SK-N-SH (cell line): ENCODE measurements around the gene MSANTD7. TPM values are rescaled to one million over a fixed set of nuclear protein-coding genes. Genes with fewer than 3 reads are reported as not detected.

ENCODE experiments used
- CTCF ChIA-PET: fragments of 300-600, 350-600 bp; formaldehyde crosslinking; extraction: SDS; loops from one replicate; lab custom pipeline; 2021; lab: Yijun Ruan, JAX
- POLR2A ChIA-PET: fragments of 350-600 bp; sonication (Branson Sonifier 250); formaldehyde crosslinking; extraction: SDS; loops from one replicate; lab custom pipeline; 2020; ENCODE audit warnings: antibody characterized with exemption, inconsistent platforms; lab: Yijun Ruan, JAX
- DNase-seq: peaks from one replicate; pipeline ENCODE4 v3.0.0; 2012
- H2AFZ ChIP-seq: fragments of 200-600 bp; sonication (generic); 2 replicates; pipeline ENCODE4 v1.8.1; 2016; ENCODE audit warnings: antibody characterized with exemption, mild to moderate bottlenecking, low read depth
- H3F3A ChIP-seq: fragments of 200-600 bp; sonication (generic); replicated peaks from 2 replicates; pipeline ENCODE3; 2016; ENCODE audit warnings: antibody characterized with exemption, mild to moderate bottlenecking; ENCODE audit not compliant: insufficient read depth
- H3K27ac ChIP-seq, 2 experiments: fragments of 200-500 bp in 1 of 2; fragments of 200-600 bp in 1 of 2; sonication (Bioruptor generic) in 1 of 2; sonication (generic), shearing (Covaris generic) in 1 of 2; 2 replicates each; pipeline versions ENCODE4 v1.5.1 to v1.6.1; 2014 to 2016; ENCODE audit warnings: low read depth in 2 of 2, inconsistent platforms in 1 of 2, low read length in 1 of 2, mild to moderate bottlenecking in 1 of 2, mixed read lengths in 1 of 2
- H3K27me3 ChIP-seq: fragments of 200-600 bp; sonication (generic), shearing (Covaris generic); 2 replicates; pipeline ENCODE4 v1.6.1; 2016; ENCODE audit warnings: mixed run types; ENCODE audit not compliant: insufficient read depth
- H3K36me3 ChIP-seq, 2 experiments: fragments of 200-500 bp in 1 of 2; fragments of 200-600 bp in 1 of 2; sonication (Bioruptor generic) in 1 of 2; sonication (generic) in 1 of 2; replicated peaks in 1 of 2; 2 replicates each; pipeline versions ENCODE3 to v1.5.1; 2014 to 2016; ENCODE audit warnings: low read length in 1 of 2, mild to moderate bottlenecking in 1 of 2; ENCODE audit not compliant: insufficient read depth in 2 of 2, control insufficient read depth in 1 of 2
- H3K4me1 ChIP-seq, 2 experiments: fragments of 200-500 bp in 1 of 2; fragments of 200-600 bp in 1 of 2; sonication (Bioruptor generic) in 1 of 2; sonication (generic), shearing (Covaris generic) in 1 of 2; 2 replicates each; pipeline versions ENCODE4 v1.5.1 to v1.6.1; 2014 to 2016; ENCODE audit warnings: low read depth in 1 of 2, low read length in 1 of 2, mixed run types in 1 of 2; ENCODE audit not compliant: insufficient read depth in 2 of 2, control insufficient read depth in 1 of 2
- H3K4me2 ChIP-seq: fragments of 200-600 bp; sonication (generic), shearing (Covaris generic); 2 replicates; pipeline ENCODE4 v1.6.1; 2017; ENCODE audit warnings: mixed run types
- H3K4me3 ChIP-seq, 2 experiments: fragments of 200-500 bp in 1 of 2; fragments of 200-600 bp in 1 of 2; sonication (Bioruptor generic) in 1 of 2; sonication (generic), shearing (Covaris generic) in 1 of 2; 2 replicates each; pipeline versions ENCODE4 v1.5.1 to v1.8.1; 2014 to 2016; ENCODE audit warnings: low read depth in 2 of 2, inconsistent platforms in 1 of 2, low read length in 1 of 2, mild to moderate bottlenecking in 1 of 2, mixed read lengths in 1 of 2, moderate library complexity in 1 of 2
- H3K79me2 ChIP-seq: fragments of 200-600 bp; sonication (generic); 2 replicates; pipeline ENCODE4 v1.8.1; 2017; ENCODE audit warnings: mild to moderate bottlenecking; ENCODE audit not compliant: insufficient read depth
- H3K9ac ChIP-seq: fragments of 200-600 bp; sonication (generic); 2 replicates; pipeline ENCODE4 v1.6.1; 2017; ENCODE audit warnings: mixed run types
- H3K9me2 ChIP-seq: fragments of 200-600 bp; sonication (generic); 2 replicates; pipeline ENCODE4 v1.6.1; 2017; ENCODE audit warnings: mixed run types
- H3K9me3 ChIP-seq: fragments of 200-600 bp; sonication (generic); 2 replicates; pipeline ENCODE4 v1.6.1; 2017; ENCODE audit warnings: mixed run types, mild to moderate bottlenecking, moderate library complexity
- H4K20me1 ChIP-seq: fragments of 200-600 bp; sonication (generic); 2 replicates; pipeline ENCODE4 v1.6.1; 2017; ENCODE audit warnings: mild to moderate bottlenecking, mixed run types; ENCODE audit not compliant: insufficient read depth
- ELF1 ChIP-seq: IDR thresholded peaks from 2 replicates; pipeline ENCODE4 v1.4.0; 2012
- EP300 ChIP-seq, 2 experiments: IDR thresholded peaks; 2 replicates each; pipeline versions ENCODE4 v1.4.0 to v1.6.1; 2012; ENCODE audit warnings: borderline replicate concordance in 1 of 2, low read depth in 1 of 2, low read length in 1 of 2
- FOSL2 ChIP-seq: IDR thresholded peaks from 2 replicates; pipeline ENCODE4 v1.4.0; 2012; ENCODE audit warnings: low read depth, mild to moderate bottlenecking, moderate library complexity, borderline replicate concordance
- FOXJ3 ChIP-seq: sonication (generic); formaldehyde crosslinking; IDR thresholded peaks from 2 replicates; pipeline ENCODE4 v1.5.1; 2020; ENCODE audit warnings: mild to moderate bottlenecking, missing genetic modification reagents
- GATA2 ChIP-seq: sonication (generic); formaldehyde crosslinking; IDR thresholded peaks from 2 replicates; pipeline ENCODE4 v1.5.0; 2020; ENCODE audit warnings: mild to moderate bottlenecking, missing genetic modification reagents
- JUND ChIP-seq: IDR thresholded peaks from 2 replicates; pipeline ENCODE4 v1.4.0; 2012
- MAX ChIP-seq: IDR thresholded peaks from 2 replicates; pipeline ENCODE4 v1.4.0; 2012; ENCODE audit warnings: low read depth
- MXI1 ChIP-seq: IDR thresholded peaks from 2 replicates; pipeline ENCODE4 v1.6.1; 2012; ENCODE audit warnings: mild to moderate bottlenecking, low read depth, low read length, improper control_type of control experiment
- NFIC ChIP-seq: IDR thresholded peaks from 2 replicates; pipeline ENCODE4 v1.4.0; 2012; ENCODE audit warnings: borderline replicate concordance
- NRF1 ChIP-seq: IDR thresholded peaks from 2 replicates; pipeline ENCODE4 v1.6.1; 2012; ENCODE audit warnings: low read depth, mild to moderate bottlenecking, low read length
- PBX3 ChIP-seq: IDR thresholded peaks from 2 replicates; pipeline ENCODE4; 2012
- POLR2AphosphoS5 ChIP-seq: IDR thresholded peaks from 2 replicates; pipeline ENCODE4 v1.6.1; 2012; ENCODE audit warnings: low read depth, low read length
- RAD21 ChIP-seq: IDR thresholded peaks from 2 replicates; pipeline ENCODE4 v1.6.1; 2012; ENCODE audit warnings: mild to moderate bottlenecking, low read length
- RCOR1 ChIP-seq: fragments of 150-350 bp; IDR thresholded peaks from 2 replicates; pipeline ENCODE4 v1.6.1; 2017; ENCODE audit warnings: antibody characterized with exemption, low read length
- RFX5 ChIP-seq: IDR thresholded peaks from 2 replicates; pipeline ENCODE4 v1.6.1; 2012; ENCODE audit warnings: mild to moderate bottlenecking, improper control_type of control experiment, low read length
- RXRA ChIP-seq: IDR thresholded peaks from 2 replicates; pipeline ENCODE4 v1.4.0; 2012; ENCODE audit warnings: low read depth, mild to moderate bottlenecking, borderline replicate concordance
- SIN3A ChIP-seq: IDR thresholded peaks from 2 replicates; pipeline ENCODE4 v1.6.1; 2012; ENCODE audit warnings: low read depth, mild to moderate bottlenecking, low read length, moderate library complexity, borderline replicate concordance
- TAF1 ChIP-seq: IDR thresholded peaks from 2 replicates; pipeline ENCODE4 v1.6.1; 2012; ENCODE audit warnings: low read depth, mild to moderate bottlenecking, low read length, moderate library complexity, borderline replicate concordance
- TCF12 ChIP-seq: IDR thresholded peaks from 2 replicates; pipeline ENCODE4 v1.4.0; 2012
- YY1 ChIP-seq: IDR thresholded peaks from 2 replicates; pipeline ENCODE4 v1.4.0; 2012; ENCODE audit warnings: low read depth, mild to moderate bottlenecking
- WGBS: methylation state at CpG from one replicate; pipeline ENCODE4 v1.1.6; 2017; ENCODE audit warnings: low lambda C conversion rate; 5-methylcytosine and 5-hydroxymethylcytosine counted together
- polyA plus RNA-seq, 3 experiments: library from polyadenylated mRNA; depleted of rRNA; stranded (reverse); fragments of >200 nt; gene quantifications; 2 replicates each; pipeline ENCODE4 v1.2.3, GENCODE V29; 2012
- TF ChIP-seq, protein P1 (sequence below): fragments of 150-350 bp; IDR thresholded peaks from 2 replicates; pipeline ENCODE4 v1.6.1; 2016; ENCODE audit warnings: mild to moderate bottlenecking, low read depth, low read length

The MSANTD7 gene
- polyA plus RNA-seq, 1 of the 3 experiments (the other 2 are of a cell fraction), result 3.2 TPM

DNA sequence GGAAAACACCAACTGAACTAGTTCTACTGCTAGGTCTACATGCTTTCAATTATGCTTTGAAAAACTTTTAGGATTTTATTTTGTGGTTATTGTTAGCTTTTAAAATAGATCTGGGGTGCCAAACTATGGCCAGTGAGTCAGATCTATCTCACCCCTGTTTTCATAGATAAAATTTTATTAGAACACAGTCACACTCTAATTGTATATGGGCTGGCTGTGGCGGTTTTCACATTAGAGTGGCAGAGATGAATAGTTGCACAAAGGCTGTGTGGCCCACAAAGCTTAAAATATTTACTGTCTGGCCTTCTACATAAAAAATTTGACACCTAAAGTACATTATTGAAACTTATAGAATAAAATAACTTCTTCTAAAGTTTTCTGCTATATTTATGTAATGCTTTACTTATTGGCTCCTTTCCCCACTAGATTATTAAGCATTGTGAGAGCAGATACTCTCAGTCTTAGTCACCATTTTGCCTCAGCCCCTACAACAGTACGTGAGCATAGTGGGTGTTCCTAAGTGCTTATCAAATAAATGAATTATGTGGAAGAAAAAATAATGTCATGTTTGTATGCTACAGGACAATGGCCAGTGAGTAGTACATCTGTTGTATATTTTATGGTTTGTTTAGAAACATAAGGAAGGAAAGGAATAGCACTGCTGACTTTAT, 35.1 kb downstream of the MSANTD7 start:
- no peak overlapping the region for H2AFZ ChIP-seq
- TF ChIP-seq JUND, result 0 out of 2 replicates have a peak, but pooled peaks have one; percentile 22
- no peak for TF ChIP-seq RAD21
- TF ChIP-seq, protein P1, sequence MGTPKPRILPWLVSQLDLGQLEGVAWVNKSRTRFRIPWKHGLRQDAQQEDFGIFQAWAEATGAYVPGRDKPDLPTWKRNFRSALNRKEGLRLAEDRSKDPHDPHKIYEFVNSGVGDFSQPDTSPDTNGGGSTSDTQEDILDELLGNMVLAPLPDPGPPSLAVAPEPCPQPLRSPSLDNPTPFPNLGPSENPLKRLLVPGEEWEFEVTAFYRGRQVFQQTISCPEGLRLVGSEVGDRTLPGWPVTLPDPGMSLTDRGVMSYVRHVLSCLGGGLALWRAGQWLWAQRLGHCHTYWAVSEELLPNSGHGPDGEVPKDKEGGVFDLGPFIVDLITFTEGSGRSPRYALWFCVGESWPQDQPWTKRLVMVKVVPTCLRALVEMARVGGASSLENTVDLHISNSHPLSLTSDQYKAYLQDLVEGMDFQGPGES, result no peak
- no peak for DNase-seq
- peaks cover 12% of the 10 kb centered on the region in 2 experiments; a peak in 3 of 4 replicates for H3K4me1 ChIP-seq
- H3F3A ChIP-seq, result peaks cover 28% of the 10 kb centered on the region
- H3K79me2 ChIP-seq, result peaks cover 34% of the 10 kb centered on the region
- WGBS, result 49% methylated on average over 2 of the region's 2 CpGs
- no peaks in the 10 kb centered on the region for H4K20me1 ChIP-seq
- no peak overlapping the region for H3K4me2 ChIP-seq
- peaks cover 25 to 27% of the 10 kb centered on the region in 2 experiments for H3K36me3 ChIP-seq
- no peak overlapping the region for H3K4me3 ChIP-seq
- no peaks in the 10 kb centered on the region; the same call in 1 of the 2 replicates for H3K9me2 ChIP-seq
- ChIA-PET CTCF (interaction anchor here (1.3 to 1.4 kb wide), 2 partner anchors 30 to 336 kb away, joined by 4 read pairs; no protein-coding TSS in a partner anchor), POLR2A (no interaction called here)
- no peaks in the 10 kb centered on the region for H3K27me3 ChIP-seq
- H3K9ac ChIP-seq, result no peak overlapping the region
- no peak overlapping the region for H3K27ac ChIP-seq
- H3K9me3 ChIP-seq, result no peaks in the 10 kb centered on the region

DNA sequence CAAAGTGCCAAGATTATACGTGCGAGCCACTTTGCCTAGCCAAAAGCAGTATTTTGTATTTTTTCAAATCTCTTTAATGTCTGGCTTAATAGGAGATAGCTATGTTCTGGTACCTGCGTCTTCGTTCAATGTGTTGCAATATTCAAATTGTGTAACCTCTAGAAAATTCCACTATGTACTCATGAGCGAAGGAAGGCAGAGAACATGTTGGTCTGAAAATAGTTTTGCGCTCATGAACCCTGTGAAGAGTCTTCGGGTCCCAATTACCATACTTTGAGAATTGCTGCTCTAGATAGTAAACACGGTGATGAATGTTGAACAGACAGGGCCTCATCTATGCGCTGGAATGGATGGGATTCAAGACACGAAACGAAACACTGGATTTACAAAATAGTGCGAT, 37.8 kb downstream of the MSANTD7 start:
- WGBS, result 97% methylated on average over 12 of the region's 12 CpGs
- DNase-seq, result no peak
- Histone ChIP-seq H3K9ac (no peak overlapping the region), H3K4me3 (no peak overlapping the region), H3K9me3 (no peaks in the 10 kb centered on the region)
- POLR2A ChIA-PET, result no interaction called here
- TF ChIP-seq POLR2AphosphoS5 (no peak), FOXJ3 (CRISPR knock-in tag) (no peak), MAX (no peak), RFX5 (no peak), RXRA (no peak), GATA2 (no peak)
- TF ChIP-seq, all 33 proteins: peak for 0
- Histone ChIP-seq H3K9me2 (no peaks in the 10 kb centered on the region), H3K4me2 (no peak overlapping the region), H3K79me2 (peaks cover 54% of the 10 kb centered on the region), H3K27me3 (no peaks in the 10 kb centered on the region), H3K27ac (no peak overlapping the region), H3K36me3 (peaks cover 11 to 14% of the 10 kb centered on the region in 2 experiments), H3F3A (peaks cover 20% of the 10 kb centered on the region), H2AFZ (no peak overlapping the region), H3K4me1 (peaks cover 18 to 19% of the 10 kb centered on the region in 2 experiments; a peak in 3 of 4 replicates), H4K20me1 (no peaks in the 10 kb centered on the region)
- CTCF ChIA-PET, result interaction anchor here (0.9 kb wide), 1 partner anchor 9 kb away, joined by 3 read pairs; no protein-coding TSS in a partner anchor

- H3K4me3 ChIP-seq, result peak overlapping the region; percentile 4 to 88; a peak in 2 of 4 replicates
- no peak overlapping the region; a peak in 1 of 4 replicates for H3K27ac ChIP-seq
- no peaks in the 10 kb centered on the region for H4K20me1 ChIP-seq
- TF ChIP-seq NFIC (no peak), ELF1 (no peak), YY1 (no peak), FOSL2 (no peak), PBX3 (no peak), TAF1 (no peak), SIN3A (no peak), GATA2 (no peak), RXRA (no peak), NRF1 (no peak), FOXJ3 (CRISPR knock-in tag) (no peak), TCF12 (no peak), MXI1 (no peak), RCOR1 (no peak), EP300 (IDR thresholded peaks at IDR 0.05; ENCODE audit: borderline replicate concordance in 1 of 2, low read depth in 1 of 2, low read length in 1 of 2) (no peak), RFX5 (no peak)
- ChIA-PET CTCF (no interaction called here), POLR2A (interaction anchor here (2.8 kb wide), 1 partner anchor 38 kb away, joined by 36 read pairs; the partner anchor contains the start of genes CDNF, HSPA14 and MSANTD7)
- peaks cover 9 to 11% of the 10 kb centered on the region in 2 experiments for H3K36me3 ChIP-seq
- peaks cover 18 to 19% of the 10 kb centered on the region in 2 experiments; a peak in 3 of 4 replicates for H3K4me1 ChIP-seq
- H3F3A ChIP-seq, result peaks cover 15% of the 10 kb centered on the region
- peak overlapping the region; percentile 91 for H3K4me2 ChIP-seq
- no peak for DNase-seq
- no peaks in the 10 kb centered on the region for H3K27me3 ChIP-seq
- over 99% methylated on average over 9 of the region's 9 CpGs for WGBS
- no peak overlapping the region for H2AFZ ChIP-seq
- H3K9ac ChIP-seq, result peak overlapping the region; percentile 90; the same call in 1 of the 2 replicates
- no peaks in the 10 kb centered on the region for H3K9me2 ChIP-seq
- H3K9me3 ChIP-seq, result no peaks in the 10 kb centered on the region
- H3K79me2 ChIP-seq, result peaks cover 62% of the 10 kb centered on the region
These were observed 38.7 kb downstream of the MSANTD7 start for GRCh38 chr10:14876764-14877163.
